Psoas muscle (tissue), 8 donors: ENCODE measurements around the gene CCNF. TPM values are rescaled to one million over a fixed set of nuclear protein-coding genes. Genes with fewer than 3 reads are reported as not detected.
A peak's percentile ranks its signal among the peaks of the same experiment; 100 is the strongest.

Source experiments
- ATAC-seq, 4 donors: fragments of 200-7000 bp; cut with Tn5 transposase; one replicate each; pipeline ENCODE4 v1.9.1; 2020; ENCODE audit warnings: moderate library complexity in 3 of 4, mild to moderate bottlenecking in 2 of 4
- DNase-seq, 2 donors: peaks; one replicate each; pipeline ENCODE4 v3.0.0-alpha.2; 2020
- H3K27ac ChIP-seq: fragments of 200-600 bp; one replicate; pipeline ENCODE4 v1.8.0; 2022
- H3K27me3 ChIP-seq, 3 donors: fragments of 200-600 bp in 1 of 3; one replicate each; pipeline versions ENCODE4 v1.6.1 to v1.8.0; 2013 to 2022; ENCODE audit warnings: low read length in 2 of 3, mild to moderate bottlenecking in 2 of 3, moderate library complexity in 1 of 3; ENCODE audit not compliant: insufficient read depth in 3 of 3
- H3K36me3 ChIP-seq, 2 donors: fragments of 200-600 bp in 1 of 2; one replicate each; pipeline versions ENCODE4 v1.6.1 to v1.8.0; 2013 to 2022; ENCODE audit warnings: low read depth in 1 of 2, mild to moderate bottlenecking in 1 of 2, moderate library complexity in 1 of 2; ENCODE audit not compliant: insufficient read depth in 1 of 2
- H3K4me1 ChIP-seq: fragments of 200-600 bp; one replicate; pipeline ENCODE4 v1.8.0; 2022
- H3K4me3 ChIP-seq: fragments of 200-600 bp; one replicate; pipeline ENCODE4 v1.8.0; 2022; ENCODE audit warnings: mild to moderate bottlenecking
- H3K9me3 ChIP-seq: fragments of 200-600 bp; one replicate; pipeline ENCODE4 v1.8.0; 2022
- CTCF ChIP-seq: fragments of 200-600 bp; IDR thresholded peaks from one replicate; pipeline ENCODE4 v1.8.0; 2022; ENCODE audit warnings: antibody characterized with exemption
- WGBS, 3 donors: extraction: QIAGEN DNeasy Blood & Tissue Kit; methylation state at CpG; one replicate each; pipeline versions ENCODE4 v1.1.6 to v1.1.7; 2013; 5-methylcytosine and 5-hydroxymethylcytosine counted together
- intact Hi-C, 2 donors: fragments of 100-400 bp; cut with DNase I; formaldehyde crosslinking; loops; one replicate each; pipeline versions ENCODE4 v1.11.0 to v1.14.2; 2022
- polyA plus RNA-seq, 3 donors: library from polyadenylated mRNA; stranded (reverse); fragments of 200-250 nt; gene quantifications; one replicate each; pipeline ENCODE4 v1.2.3, GENCODE V29; 2013
- total RNA-seq, 4 donors: library from RNA; stranded (reverse); fragmentation: NEBNext Ultra II Directional in 2 of 4; extraction: Animal tissue kit (Norgen Biotek cat#: 25700) in 2 of 4; gene quantifications; one replicate each; pipeline versions ENCODE4 v1.2.1 to v1.2.4, GENCODE V29; 2021 to 2023
- donor health status: healthy with polysubstance abuse.
- donor health status: DM: no; HTN: no; CAD: no; lungs with moderate emphysema.
- donor health status: Bipolar disorder and iron deficiency.
- donor health status: healthy.
- donor health status: DM: yes; HTN: yes; CAD: no.
- donor health status: DM: no; HTN: no; CAD: no.
- donor health status: DM: no; HTN: no; CAD: no.
- donor health status: DM: yes; HTN: yes; CAD: no.

The CCNF gene
- total and polyA plus RNA-seq, 7 donors, result 1.1 to 2.3 (median 1.7) TPM

DNA sequence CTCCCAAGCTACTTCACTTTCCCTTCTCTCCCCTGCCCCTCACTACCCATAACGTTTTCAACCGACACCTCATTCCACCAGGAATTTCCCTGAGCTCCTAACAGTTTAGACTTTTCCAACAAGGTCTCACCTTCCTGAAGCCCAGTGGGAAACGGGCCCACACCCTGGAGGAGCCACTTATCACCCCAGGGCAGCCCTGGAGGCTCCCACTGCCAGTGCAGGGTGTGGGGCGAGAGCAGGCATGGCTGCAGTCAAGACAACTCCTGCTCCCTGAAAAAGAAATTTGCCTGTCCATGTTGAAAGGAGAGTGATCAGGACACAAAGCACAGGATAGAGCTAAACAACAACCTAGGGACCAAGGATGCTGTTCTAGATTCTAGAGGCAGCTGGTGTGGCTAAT lies 1.7 kb upstream of the CCNF start:
- DNase-seq (no peak), ATAC-seq (no peak)
- H3K4me1 ChIP-seq, result peaks cover 8% of the 10 kb centered on the region
- no peak overlapping the region for H3K4me3 ChIP-seq
- no peak for TF ChIP-seq CTCF
- no peak overlapping the region for H3K27ac ChIP-seq
- WGBS, 3 donors, result 81 to 89% (median 84%) methylated on average over 4 of the region's 4 CpGs
- intact Hi-C loops, result loop anchor here (5.0 kb wide), 2 partner anchors 75 to 85 kb away; partner anchors contain the start of gene ABCA3 (in 2 of the 2)
- H3K36me3 ChIP-seq, result peaks cover 0 to 2% of the 10 kb centered on the region in 2 donors
- no peaks in the 10 kb centered on the region for H3K27me3 ChIP-seq
- no peaks in the 10 kb centered on the region for H3K9me3 ChIP-seq

GRCh38 chr16:2428051-2428783 lies 1.0 kb upstream of the CCNF start:
- TF ChIP-seq CTCF, result no peak
- DNase-seq (no peak), ATAC-seq (peak; percentile 25 to 49 (median 33))
- no peaks in the 10 kb centered on the region for H3K9me3 ChIP-seq
- intact Hi-C loops, result loop anchor here (5.0 kb wide), 2 partner anchors 74 to 86 kb away; partner anchors contain the start of gene ABCA3 (in 2 of the 2)
- 33 to 34% (median 34%) methylated on average over 28 of the region's 28 CpGs for WGBS, 3 donors
- peak overlapping the region; percentile 85 for H3K4me3 ChIP-seq
- no peaks in the 10 kb centered on the region for H3K27me3 ChIP-seq
- H3K36me3 ChIP-seq, result peaks cover 0 to 9% of the 10 kb centered on the region in 2 donors
- H3K27ac ChIP-seq, result peak overlapping the region; percentile 80
- H3K4me1 ChIP-seq, result peaks cover 8% of the 10 kb centered on the region

DNA sequence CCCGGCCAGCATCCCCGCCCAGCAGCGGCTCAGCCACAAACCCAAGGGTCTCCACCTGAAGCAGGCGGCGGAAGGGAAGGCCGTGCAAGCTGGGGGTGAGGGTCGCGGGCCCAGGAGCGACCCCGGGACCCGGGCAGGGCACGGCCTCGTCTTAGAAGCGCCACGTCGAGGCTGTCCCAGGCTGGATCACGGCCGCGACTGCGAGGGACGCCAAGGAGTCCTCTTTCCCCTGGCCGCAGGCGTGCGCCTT lies 538 bp upstream of the CCNF start:
- ATAC-seq, result peak; percentile 50 to 71 (median 58)
- intact Hi-C loops, result loop anchor here (5.0 kb wide), 2 partner anchors 74 to 86 kb away; partner anchors contain the start of gene ABCA3 (in 2 of the 2)

GRCh38 chr16:2429771-2430663 lies 770 bp downstream of the CCNF start:
- Histone ChIP-seq H3K36me3 (peaks cover 0 to 13% of the 10 kb centered on the region in 2 donors), H3K27me3 (no peaks in the 10 kb centered on the region), H3K9me3 (no peaks in the 10 kb centered on the region), H3K4me3 (peak overlapping the region; percentile 85), H3K27ac (peak overlapping the region; percentile 65), H3K4me1 (peaks cover 8% of the 10 kb centered on the region)
- intact Hi-C loops, result loop anchor here (5.0 kb wide), 2 partner anchors 72 to 88 kb away; partner anchors contain the start of gene ABCA3 (in 2 of the 2)
- peak in 1 of 2 donors; percentile 60 for DNase-seq
- 9 to 12% (median 11%) methylated on average over 43 to 46 of the region's 46 CpGs for WGBS, 3 donors
- TF ChIP-seq CTCF, result no peak
- ATAC-seq, result peak in 1 of 4 donors; percentile 16

More for the DNA sequence above, 538 bp upstream of the CCNF start:
- Histone ChIP-seq H3K4me1 (peaks cover 8% of the 10 kb centered on the region), H3K27me3 (no peaks in the 10 kb centered on the region), H3K36me3 (peaks cover 0 to 9% of the 10 kb centered on the region in 2 donors), H3K4me3 (peak overlapping the region; percentile 85), H3K9me3 (no peaks in the 10 kb centered on the region), H3K27ac (peak overlapping the region; percentile 80)
- no peak for TF ChIP-seq CTCF
- no peak for DNase-seq
- 1% methylated on average over 21 to 24 of the region's 24 CpGs for WGBS, 3 donors
